Parathyroid adenoma (tissue), 2 donors: Measurements from ENCODE around the gene TUG1.

Experiments used
- H2AFZ ChIP-seq: fragments of 300-600 bp; sonication (generic); one replicate; pipeline ENCODE4 v1.7.0; 2017; ENCODE audit warnings: antibody characterized with exemption, mild to moderate bottlenecking
- H3K27ac ChIP-seq: fragments of 300-600 bp; sonication (generic); one replicate; pipeline ENCODE4 v1.7.0; 2017
- H3K27me3 ChIP-seq: fragments of 300-600 bp; sonication (generic); one replicate; pipeline ENCODE4 v1.7.0; 2017; ENCODE audit warnings: low read length; ENCODE audit not compliant: control insufficient read depth, insufficient read depth
- H3K36me3 ChIP-seq: fragments of 300-600 bp; sonication (generic); one replicate; pipeline ENCODE4 v1.7.0; 2017; ENCODE audit warnings: low read length; ENCODE audit not compliant: control insufficient read depth, insufficient read depth
- H3K4me1 ChIP-seq: fragments of 300-600 bp; sonication (generic); one replicate; pipeline ENCODE4 v1.7.0; 2017; ENCODE audit warnings: control low read depth
- H3K4me2 ChIP-seq: fragments of 300-600 bp; sonication (generic); one replicate; pipeline ENCODE4 v1.7.0; 2017; ENCODE audit warnings: low read length
- H3K4me3 ChIP-seq: fragments of 300-600 bp; sonication (generic); one replicate; pipeline ENCODE4 v1.7.0; 2017; ENCODE audit warnings: low read depth, low read length
- H3K79me2 ChIP-seq: fragments of 300-600 bp; sonication (generic); one replicate; pipeline ENCODE4 v1.7.0; 2017; ENCODE audit warnings: control low read depth
- H3K9ac ChIP-seq: fragments of 300-600 bp; sonication (generic); one replicate; pipeline ENCODE4 v1.7.0; 2017; ENCODE audit warnings: mild to moderate bottlenecking
- H3K9me3 ChIP-seq: fragments of 300-600 bp; sonication (generic); one replicate; pipeline ENCODE4 v1.7.0; 2017; ENCODE audit warnings: low read length; ENCODE audit not compliant: control insufficient read depth
- TF ChIP-seq, protein P1 (sequence below): fragments of 300-600 bp; sonication (generic); IDR thresholded peaks from one replicate; pipeline ENCODE4 v1.7.0; 2017; ENCODE audit warnings: antibody characterized with exemption, mild to moderate bottlenecking
- donor health status: primary hyperparathyroidism.

Gene TUG1

DNA sequence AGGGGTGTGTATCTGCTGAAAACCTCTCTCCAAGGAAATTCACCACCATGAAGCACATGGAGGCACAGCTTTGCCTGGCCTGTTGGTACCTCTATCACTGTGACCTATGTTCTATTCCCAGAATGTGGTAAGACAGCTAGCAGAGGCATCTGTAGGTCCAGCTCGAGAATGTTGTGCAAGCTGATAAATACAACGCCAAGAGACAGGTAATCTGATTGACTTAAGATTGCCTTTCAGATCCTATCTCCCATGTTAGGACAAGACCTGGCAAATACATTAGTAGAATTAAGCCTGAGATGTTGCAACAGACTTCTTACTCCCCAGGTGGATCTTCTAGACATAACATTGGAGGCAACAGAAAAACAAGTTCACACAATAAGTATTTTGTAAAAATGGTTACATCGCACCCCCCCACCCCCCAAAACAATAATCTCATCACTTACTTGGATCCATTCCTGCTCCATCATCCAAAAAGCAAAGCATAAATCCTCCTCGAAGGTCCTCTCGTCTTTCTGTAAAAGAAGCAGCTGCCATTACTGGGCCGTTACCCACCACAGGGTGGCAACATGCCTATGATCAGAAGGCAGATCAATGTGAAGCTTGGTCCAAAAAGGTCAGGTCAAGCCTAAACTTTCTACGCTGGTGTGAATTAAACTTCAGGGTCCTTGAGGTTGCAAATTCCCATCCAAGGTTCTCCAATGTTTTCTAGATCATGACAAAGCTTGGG lies 19.0 kb upstream of the TUG1 start:
- no peak overlapping the region for H3K27ac ChIP-seq
- TF ChIP-seq, protein P1, sequence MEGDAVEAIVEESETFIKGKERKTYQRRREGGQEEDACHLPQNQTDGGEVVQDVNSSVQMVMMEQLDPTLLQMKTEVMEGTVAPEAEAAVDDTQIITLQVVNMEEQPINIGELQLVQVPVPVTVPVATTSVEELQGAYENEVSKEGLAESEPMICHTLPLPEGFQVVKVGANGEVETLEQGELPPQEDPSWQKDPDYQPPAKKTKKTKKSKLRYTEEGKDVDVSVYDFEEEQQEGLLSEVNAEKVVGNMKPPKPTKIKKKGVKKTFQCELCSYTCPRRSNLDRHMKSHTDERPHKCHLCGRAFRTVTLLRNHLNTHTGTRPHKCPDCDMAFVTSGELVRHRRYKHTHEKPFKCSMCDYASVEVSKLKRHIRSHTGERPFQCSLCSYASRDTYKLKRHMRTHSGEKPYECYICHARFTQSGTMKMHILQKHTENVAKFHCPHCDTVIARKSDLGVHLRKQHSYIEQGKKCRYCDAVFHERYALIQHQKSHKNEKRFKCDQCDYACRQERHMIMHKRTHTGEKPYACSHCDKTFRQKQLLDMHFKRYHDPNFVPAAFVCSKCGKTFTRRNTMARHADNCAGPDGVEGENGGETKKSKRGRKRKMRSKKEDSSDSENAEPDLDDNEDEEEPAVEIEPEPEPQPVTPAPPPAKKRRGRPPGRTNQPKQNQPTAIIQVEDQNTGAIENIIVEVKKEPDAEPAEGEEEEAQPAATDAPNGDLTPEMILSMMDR = peak; percentile 26
- H3K9me3 ChIP-seq = no peaks in the 10 kb centered on the region
- no peaks in the 10 kb centered on the region for H3K27me3 ChIP-seq
- H3K4me3 ChIP-seq = no peak overlapping the region
- H3K9ac ChIP-seq = no peak overlapping the region
- H2AFZ ChIP-seq = no peak overlapping the region
- no peaks in the 10 kb centered on the region for H3K36me3 ChIP-seq
- peaks cover 3% of the 10 kb centered on the region for H3K4me1 ChIP-seq
- no peaks in the 10 kb centered on the region for H3K79me2 ChIP-seq
- peak overlapping the region; percentile 6 for H3K4me2 ChIP-seq

DNA sequence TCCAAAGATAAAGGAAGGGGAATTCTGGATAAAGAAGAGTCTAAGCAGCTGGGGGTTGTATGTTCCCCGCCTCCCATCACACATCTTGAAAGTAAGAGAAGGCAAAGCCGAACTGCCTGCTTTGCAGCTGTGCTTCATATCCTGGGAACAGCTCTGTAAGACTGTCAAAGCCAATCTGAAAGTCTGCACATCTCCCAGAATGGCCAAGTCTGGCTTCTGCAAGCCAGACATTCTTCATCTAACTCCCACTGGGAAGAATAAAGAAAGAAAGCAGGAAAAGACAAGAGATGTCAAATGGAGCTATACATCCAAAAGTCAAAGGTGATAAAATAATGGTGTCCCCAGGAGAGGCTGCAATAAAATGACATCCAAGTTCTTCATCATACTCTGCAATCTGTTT lies 15.9 kb upstream of the TUG1 start:
- H3K4me3 ChIP-seq = no peak overlapping the region
- H3K79me2 ChIP-seq = no peaks in the 10 kb centered on the region
- TF ChIP-seq, protein P1 = no peak
- H3K9ac ChIP-seq = no peak overlapping the region
- no peaks in the 10 kb centered on the region for H3K9me3 ChIP-seq
- no peak overlapping the region for H3K27ac ChIP-seq
- H3K4me1 ChIP-seq = peaks cover 3% of the 10 kb centered on the region
- no peaks in the 10 kb centered on the region for H3K27me3 ChIP-seq
- no peaks in the 10 kb centered on the region for H3K36me3 ChIP-seq
- no peak overlapping the region for H3K4me2 ChIP-seq
- no peak overlapping the region for H2AFZ ChIP-seq

DNA sequence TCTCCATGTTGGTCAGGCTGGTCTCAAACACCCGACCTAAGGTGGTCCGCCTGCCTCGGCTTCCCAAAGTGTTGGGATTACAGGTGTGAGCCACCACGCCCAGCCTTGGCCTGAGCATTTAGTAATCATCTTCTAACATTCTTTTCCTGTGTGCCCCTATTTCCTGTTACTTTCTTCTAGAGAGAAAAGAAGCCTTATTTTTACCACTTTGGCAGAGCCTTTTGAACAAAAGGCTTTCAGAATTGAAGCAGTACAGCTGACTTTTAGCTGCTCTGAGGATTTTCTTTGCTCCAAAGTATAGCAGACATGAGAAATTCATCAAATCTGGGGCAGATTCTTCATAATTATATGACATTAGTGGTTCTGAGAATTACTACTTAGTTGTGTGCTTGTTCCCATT lies 13.9 kb upstream of the TUG1 start:
- H3K27me3 ChIP-seq = no peaks in the 10 kb centered on the region
- no peaks in the 10 kb centered on the region for H3K36me3 ChIP-seq
- H3K4me3 ChIP-seq = no peak overlapping the region
- no peak overlapping the region for H3K9ac ChIP-seq
- no peaks in the 10 kb centered on the region for H3K4me1 ChIP-seq
- H3K79me2 ChIP-seq = no peaks in the 10 kb centered on the region
- H3K9me3 ChIP-seq = no peaks in the 10 kb centered on the region
- H3K27ac ChIP-seq = no peak overlapping the region
- no peak overlapping the region for H2AFZ ChIP-seq
- TF ChIP-seq, protein P1 = no peak
- no peak overlapping the region for H3K4me2 ChIP-seq

DNA sequence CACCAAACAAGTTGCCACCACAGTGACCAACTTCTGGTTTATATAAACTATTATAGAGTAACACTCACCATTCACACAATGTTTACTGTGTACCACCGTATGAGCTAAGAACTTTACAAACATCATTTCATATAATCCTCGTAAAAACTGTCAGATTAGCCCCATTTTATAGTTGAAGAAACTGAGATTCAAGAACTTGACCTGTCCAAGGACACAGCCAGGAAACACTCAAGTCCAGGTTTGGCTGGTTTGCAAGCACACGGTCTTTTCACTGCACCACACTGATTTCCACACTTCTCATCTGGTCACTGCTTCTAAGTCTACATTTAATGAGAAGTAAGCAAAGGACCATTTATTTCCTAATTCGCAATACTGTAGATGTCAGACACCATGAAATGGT lies 4.2 kb upstream of the TUG1 start:
- no peak overlapping the region for H3K9ac ChIP-seq
- H3K36me3 ChIP-seq = no peaks in the 10 kb centered on the region
- H3K4me3 ChIP-seq = no peak overlapping the region
- no peak overlapping the region for H2AFZ ChIP-seq
- no peak overlapping the region for H3K27ac ChIP-seq
- no peak overlapping the region for H3K4me2 ChIP-seq
- H3K27me3 ChIP-seq = no peaks in the 10 kb centered on the region
- peaks cover 3% of the 10 kb centered on the region for H3K79me2 ChIP-seq
- H3K9me3 ChIP-seq = no peaks in the 10 kb centered on the region
- TF ChIP-seq, protein P1 = no peak
- no peaks in the 10 kb centered on the region for H3K4me1 ChIP-seq
